ENCODE data around the gene UBE4A.

Gene UBE4A, protein sequence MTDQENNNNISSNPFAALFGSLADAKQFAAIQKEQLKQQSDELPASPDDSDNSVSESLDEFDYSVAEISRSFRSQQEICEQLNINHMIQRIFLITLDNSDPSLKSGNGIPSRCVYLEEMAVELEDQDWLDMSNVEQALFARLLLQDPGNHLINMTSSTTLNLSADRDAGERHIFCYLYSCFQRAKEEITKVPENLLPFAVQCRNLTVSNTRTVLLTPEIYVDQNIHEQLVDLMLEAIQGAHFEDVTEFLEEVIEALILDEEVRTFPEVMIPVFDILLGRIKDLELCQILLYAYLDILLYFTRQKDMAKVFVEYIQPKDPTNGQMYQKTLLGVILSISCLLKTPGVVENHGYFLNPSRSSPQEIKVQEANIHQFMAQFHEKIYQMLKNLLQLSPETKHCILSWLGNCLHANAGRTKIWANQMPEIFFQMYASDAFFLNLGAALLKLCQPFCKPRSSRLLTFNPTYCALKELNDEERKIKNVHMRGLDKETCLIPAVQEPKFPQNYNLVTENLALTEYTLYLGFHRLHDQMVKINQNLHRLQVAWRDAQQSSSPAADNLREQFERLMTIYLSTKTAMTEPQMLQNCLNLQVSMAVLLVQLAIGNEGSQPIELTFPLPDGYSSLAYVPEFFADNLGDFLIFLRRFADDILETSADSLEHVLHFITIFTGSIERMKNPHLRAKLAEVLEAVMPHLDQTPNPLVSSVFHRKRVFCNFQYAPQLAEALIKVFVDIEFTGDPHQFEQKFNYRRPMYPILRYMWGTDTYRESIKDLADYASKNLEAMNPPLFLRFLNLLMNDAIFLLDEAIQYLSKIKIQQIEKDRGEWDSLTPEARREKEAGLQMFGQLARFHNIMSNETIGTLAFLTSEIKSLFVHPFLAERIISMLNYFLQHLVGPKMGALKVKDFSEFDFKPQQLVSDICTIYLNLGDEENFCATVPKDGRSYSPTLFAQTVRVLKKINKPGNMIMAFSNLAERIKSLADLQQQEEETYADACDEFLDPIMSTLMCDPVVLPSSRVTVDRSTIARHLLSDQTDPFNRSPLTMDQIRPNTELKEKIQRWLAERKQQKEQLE

DNA sequence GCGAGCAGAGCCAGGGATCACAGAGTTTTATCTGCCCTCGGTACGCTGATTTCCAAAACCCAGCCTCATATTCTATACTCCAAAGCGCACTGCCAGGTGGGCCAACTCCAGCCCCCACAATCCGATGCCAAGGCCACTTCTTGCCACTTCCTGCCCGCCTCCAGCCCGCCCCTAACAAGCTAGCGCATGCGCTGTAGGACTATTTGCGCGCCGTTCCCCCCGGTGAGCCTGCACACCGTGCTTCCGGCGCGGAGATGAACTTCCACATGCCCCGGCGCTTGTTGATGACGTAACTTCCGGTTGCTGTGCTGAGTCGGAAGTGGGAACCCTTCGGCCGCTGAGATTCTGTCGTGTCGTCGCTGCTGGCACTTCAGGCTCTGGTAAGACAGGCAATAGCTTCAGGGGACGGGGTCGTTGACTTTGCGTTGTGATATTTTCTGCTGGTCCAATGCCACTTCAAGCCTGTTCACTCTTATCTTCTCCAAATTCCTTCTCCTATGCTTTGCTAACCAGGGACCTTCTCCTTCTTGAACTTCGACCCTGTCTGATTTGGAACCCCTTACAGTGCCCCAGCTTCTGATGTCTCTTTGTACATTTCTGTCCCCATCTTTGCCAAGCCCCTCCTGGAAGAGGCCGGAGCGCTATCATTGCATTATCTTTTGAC, at the start of gene UBE4A:
Gene UBE4A, plus strand, starts transcription at position 306 of the 664 bp plus-strand sequence. CDS start 5,481 bp downstream, outside the sequence.
- DNase-seq = peak; percentile 99

DNA sequence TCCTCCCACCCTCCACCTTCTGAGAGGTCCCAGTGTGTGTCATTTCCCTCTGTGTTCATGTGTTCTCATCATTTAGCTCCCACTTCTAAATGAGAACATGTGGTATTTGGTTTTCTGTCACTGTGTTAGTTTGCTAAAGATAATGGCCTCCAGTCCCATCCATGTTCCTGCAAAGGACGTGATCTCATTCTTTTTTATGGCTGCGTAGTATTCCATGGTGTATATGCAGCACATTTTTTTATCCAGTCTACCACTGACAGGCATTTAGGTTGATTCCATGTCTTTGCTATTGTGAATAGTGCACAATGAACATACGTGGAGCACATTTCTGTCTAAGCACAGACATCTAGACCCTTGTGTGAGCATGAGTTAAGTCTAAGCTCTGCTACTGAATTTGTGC, 49.1 kb upstream of the UBE4A start:
- no peak for DNase-seq

DNA sequence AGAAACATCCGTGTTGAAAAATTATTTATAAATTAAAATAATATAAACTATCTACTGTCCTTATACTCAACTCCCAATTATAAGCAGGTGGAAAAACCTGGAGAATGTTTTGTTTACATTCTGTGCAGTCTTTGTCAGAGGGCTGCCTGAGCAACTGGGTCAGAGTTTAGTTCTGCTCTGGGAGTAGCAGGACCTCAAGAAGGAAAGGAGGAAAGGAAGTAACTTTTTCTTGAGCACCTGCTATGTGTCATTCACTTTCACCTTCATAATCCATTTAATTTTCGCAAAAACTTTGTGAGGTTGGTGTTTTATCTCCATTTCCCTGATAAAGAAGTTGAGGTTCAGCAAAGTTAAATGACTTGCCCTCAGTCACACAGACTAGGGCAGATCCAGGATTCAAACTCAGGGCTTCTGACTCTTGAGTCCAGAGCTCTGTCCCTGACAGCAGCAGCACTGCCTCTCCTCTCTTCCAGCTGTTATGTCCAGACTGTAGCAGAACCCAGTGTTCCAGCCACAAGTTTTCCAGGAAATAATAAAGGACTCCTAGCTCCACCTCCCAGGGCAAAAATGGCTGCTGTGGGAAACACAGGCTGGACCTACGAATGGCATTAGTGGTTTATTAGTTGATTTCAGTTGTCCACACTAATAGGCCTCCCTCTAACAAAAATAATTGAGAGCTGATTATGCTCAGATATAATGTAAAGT, 48.5 kb upstream of the UBE4A start:
- no peak for DNase-seq

DNA sequence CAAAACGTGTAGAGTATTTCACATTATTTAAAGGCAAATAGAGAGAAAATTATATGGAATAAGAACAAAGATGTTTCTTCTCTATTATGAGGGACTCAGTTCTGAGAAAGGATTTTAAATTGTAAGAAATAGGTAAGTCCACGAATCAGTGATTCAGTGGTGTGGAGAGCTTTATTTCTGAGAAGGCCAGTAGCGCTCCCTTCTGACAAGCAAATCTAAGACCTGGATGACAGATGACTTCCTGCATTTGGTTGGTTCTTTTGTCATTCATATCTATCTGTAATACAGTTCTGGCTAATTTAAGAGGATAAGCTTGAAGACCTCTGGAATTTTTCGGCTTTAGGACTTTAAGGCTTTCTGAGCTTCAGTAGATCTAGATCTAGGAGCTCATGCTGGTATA, 47.9 kb upstream of the UBE4A start:
- peak; percentile 44 for DNase-seq

DNA sequence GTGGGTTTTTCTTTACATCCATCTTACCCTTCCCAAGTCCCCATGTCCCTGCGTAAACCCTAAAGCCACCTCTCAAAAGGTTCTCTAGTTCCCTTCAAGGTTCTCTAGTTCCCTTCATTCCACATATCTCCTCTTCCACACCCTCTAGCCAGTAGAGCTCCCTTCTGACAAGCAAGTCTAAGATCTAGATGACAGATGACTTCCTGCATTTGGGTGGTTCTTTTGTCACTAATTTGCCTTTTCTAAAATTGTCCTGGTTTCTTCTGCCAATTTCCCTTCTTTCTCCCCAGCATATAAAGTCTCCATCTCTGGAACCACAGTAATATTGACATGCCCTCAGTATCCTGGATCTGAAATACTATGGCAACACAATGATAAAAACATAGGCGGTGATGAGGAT, 47.1 kb upstream of the UBE4A start:
- no peak for DNase-seq

DNA sequence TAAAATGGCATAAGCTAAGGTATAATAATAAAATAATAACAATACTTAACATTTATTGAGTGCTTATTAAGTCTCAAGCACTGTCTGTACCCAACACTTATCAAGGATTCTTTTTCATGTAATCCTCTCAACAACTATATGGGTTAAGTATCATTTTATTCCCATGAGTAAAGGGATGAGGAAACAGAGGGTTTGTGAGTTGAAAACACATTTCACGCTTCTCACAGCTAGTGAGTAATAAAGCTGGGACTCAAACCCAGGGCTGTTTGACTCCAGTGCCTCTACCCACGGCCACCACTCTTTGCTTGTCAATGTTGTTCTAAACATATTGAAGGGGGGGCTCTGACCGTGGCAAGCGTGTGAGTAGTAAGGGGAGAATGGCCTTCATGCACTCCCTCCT, 46.2 kb upstream of the UBE4A start:
- DNase-seq = no peak

DNA sequence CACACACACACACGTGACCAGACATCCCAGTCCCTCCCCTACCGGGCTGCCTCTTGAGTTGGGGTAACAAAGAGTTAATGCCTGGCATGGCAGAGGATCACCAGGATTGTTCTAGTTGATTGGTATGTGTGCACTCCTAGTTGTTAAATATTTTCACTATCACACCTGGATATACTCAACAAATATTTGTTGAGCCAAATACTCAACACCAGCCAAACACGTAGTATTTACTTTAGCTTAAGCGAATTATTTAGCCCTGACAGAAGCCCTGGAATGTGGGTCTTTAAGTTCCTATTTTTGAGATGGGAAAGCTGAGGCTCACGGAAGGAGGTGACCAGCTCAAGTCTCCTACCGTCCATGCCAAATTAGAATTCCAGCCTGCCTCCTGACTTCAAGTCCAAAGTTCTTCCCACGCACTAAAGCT, 44.4 kb upstream of the UBE4A start:
- no peak for DNase-seq

DNA sequence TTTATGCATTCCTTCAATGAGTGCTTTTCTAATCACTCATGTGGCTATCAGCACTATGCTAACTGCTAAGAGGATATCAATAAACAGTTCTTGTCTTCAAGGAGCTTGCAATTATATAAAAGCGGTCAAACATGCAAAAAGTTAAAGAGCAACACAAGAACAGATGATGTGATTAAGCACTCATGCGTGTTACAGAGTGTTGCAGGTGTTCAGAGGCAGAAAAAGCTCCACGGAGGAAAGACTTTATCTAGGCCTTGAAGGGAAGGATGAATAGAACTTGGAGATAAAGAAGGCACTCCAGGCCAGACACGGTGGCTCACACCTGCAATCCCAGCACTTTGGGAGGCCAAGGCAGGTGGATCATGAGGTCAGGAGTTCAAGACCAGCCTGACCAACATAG, 41.3 kb upstream of the UBE4A start:
- no peak for DNase-seq

DNA sequence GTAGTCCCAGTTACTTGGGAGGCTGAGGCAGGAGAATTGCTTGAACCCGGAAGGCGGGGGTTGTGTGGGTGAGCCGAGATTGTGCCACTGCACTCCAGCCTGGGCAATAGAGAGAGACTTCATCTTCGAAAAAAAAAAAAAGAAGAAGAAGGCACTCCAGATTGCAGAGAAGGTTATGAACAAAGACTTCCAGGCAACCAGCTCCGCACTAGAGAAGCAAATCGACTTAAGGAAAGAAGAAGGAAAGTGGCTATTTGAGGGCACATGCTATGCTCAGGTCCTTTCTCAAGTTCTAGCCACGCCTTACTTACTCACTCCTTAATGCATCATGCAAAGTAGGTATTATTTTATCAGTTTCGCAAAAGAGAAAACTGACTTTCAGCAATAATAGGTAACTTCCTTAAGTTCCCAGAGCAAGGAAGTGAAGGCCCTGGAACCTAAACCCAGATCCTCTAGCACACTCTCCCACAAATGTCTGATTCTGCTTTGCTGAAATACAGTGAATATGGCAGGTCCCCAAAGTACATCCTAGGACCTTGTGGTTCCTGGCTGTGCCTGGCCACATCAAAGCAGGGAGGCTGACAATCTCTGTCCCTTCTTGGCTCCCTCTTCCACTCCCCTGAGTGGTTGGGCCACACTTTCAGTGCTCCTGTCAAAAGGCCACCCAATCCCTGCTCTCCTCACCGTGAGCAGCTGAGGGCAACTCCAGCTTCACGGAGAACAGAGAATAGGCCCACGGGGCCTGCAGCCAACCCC, 40.6 kb upstream of the UBE4A start:
- DNase-seq = peak; percentile 59

DNA sequence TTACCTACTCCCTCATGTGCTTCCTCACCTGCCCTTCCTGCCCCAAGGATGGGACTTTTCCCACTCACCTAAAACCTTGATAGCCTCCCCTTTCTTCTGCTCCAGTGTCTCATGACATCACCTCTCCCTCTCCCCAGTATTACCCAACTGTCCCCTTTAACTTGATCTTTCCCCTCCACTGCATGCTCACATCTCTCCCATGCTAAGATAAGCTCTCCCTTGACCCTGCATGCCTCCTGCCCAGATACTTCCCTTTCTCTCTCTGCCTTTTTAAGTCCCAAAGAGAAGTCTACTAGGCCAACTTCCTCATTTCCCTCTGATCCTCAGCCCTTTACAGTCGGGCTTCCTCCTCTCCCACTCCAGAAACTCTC, 40.1 kb upstream of the UBE4A start:
- DNase-seq = peak; percentile 94

DNA sequence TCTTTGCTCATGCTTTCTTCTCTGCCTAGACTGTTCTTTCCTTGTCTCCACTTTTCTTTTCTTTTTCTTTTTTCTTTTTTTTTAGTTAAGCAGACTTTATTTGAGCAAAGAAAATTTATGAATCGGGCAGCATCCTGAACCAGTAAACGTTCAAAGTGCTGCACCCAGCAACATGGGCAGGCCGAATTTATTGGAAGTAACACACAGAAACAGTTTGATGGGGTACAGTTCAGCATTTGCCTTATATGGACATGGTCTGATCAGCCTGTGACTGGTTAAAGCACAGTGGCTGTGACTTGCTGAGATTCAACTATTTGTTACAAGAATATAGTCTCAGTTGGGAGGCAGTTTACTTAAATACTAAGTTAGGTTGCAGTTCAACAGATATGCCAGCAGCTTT, 38.9 kb upstream of the UBE4A start:
- no peak for DNase-seq

DNA sequence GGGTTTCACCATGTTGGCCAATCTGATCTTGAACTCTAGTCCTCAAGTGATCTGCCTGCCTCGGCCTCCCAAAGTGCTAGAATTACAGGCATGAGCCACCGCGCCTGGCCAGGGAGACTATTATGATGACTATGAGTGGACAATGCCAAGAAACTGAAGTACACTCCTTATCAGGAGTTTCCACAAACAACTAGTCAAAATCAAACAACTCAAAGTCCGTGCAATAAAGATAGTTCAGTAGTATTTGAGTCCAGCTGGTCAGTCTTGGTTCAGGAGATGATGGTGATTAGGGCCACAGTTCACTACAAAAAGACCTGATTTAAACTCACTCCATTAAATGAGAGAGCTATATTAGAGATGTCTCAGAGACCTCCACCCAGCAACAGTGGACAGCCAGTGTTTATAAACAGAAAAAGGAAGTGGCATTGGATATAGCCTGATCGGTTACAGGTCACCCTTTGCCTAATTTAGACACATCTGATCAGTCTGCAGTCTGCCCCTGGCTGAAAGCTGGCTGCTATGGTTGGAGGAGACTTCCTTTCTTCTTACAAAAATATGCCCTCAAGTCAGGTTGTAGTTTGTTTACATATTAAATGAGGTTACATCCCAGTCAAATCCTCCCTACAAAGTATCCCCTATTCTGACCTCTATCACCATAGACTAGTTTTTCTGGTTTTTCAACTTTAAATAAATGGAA, 37.9 kb upstream of the UBE4A start:
- DNase-seq = peak; percentile 75

DNA sequence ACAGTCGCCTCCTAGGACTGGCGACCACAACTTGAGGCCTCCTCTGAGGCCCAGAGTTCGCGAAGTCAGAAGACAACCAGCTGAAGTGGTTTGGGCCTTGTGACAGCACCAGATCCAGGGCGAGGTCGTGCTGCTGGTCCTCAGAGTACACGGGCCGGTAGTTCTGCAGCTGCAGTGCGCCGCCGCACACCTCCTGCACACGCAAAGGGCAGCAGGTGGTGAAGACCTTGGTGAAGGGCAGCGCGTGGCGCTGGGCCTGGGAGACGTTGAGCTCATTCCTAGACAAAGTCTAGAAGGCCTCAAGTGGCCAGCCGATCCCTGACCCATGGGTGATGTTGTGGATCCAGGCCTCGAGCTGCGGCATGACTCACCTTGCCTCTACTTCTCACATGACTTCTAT, 36.7 kb upstream of the UBE4A start:
- DNase-seq = no peak

DNA sequence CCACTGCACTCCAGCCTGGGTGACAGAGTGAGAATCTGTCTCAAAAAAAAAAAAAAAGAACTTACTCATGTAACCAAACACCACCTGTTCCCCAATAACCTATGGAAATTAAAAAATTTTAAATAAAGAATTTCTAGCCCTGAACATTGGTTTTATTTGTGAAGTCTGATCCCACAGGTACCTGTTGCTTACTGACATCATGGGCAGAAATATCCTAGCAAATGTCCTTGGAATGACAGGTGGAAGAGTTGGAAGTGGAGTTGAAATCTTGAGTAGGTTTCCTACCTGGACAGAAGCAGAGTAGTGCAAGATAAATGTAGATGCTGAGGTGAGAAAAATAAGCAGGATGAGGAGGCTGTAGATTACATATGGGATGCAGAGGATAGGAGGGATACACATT, 34.1 kb upstream of the UBE4A start:
- no peak for DNase-seq

DNA sequence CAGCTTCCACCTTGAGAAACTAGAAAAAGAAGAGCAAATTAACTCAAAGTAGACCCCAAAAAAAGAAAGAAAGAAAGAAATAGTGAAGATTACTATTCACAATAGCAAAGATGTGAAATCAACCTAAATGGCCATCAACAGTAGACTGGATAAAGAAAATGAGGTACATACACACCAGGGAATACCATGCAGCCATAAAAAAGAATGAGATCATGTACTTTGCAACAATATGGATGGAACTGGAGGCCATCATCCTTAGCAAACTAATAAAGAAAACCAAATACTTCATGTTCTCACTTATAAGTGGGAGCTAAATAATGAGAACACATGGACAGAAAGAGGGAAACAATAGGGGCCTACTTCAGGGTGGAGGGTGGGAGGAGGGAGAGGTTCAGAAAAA, 30.7 kb upstream of the UBE4A start:
- no peak for DNase-seq

DNA sequence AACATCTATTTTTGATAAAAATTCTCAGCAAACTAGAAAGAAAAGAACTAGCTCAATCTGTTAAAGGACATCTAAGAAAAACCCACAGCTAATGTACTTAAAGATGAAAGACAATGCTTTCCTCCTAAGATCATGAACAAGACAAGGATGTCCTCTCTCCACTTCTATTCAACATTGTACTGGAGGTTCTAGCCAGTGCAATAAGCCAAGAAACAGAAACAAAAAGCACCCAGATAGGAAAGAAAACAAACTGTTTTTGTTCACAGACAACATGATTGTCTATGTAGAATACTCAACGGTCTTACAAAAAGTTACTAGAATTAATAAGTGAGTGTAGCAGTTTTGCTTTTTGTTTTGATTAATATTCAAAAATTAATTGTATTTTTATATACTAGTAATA, 24.7 kb upstream of the UBE4A start:
- peak; percentile 36 for DNase-seq

DNA sequence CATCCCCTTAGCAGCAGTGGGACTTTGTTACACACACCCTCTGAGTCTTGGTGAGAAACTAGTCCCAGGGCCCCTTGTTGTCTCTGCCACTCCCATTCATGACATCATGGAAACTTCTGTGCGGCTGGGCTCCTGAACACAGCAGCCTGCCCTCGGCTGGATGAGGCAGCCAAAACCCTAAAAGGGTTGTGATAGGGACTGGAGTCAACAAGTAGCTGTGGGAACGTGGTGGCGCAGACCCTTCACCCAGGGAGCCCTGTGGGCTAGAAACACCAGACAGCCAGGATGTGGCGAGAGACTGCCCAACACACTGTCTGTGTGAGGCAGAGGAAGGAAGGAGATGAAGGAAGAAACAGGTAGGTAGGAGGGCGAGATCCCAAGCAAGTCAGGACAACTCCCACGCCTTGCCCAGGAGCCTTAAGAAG, 20.8 kb upstream of the UBE4A start:
- peak; percentile 88 for DNase-seq

DNA sequence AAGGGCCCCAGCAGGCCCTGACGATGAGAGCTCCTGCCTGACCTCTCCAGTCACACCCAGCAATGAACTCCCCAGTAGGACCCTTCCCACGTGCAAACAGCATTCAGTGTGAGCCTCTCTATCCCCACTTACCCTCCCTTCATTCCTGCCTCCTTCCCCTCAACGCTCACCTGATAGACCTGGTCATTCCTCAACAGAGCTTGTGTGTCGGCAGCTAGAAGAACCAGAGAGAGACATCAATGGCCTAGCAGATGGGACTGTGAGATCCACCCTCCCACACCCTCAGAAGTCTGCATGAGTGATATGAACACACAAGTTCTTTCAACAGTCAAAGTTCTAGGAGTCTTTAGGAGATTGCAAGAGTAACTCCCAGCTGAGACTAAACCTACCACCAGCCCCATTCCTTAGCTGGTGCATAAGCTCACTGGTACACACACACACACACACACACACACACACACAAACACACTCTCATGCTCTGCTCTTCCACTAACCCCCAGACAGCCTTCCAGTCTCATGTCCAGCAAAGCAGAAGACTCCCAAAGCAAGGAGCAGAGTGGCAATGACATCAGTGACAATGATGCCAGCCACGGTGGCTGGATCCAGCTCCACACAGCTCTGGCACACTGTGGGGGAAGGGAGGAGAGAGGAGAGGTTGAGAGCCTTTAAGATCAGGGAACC, 20.0 kb upstream of the UBE4A start:
- no peak for DNase-seq

DNA sequence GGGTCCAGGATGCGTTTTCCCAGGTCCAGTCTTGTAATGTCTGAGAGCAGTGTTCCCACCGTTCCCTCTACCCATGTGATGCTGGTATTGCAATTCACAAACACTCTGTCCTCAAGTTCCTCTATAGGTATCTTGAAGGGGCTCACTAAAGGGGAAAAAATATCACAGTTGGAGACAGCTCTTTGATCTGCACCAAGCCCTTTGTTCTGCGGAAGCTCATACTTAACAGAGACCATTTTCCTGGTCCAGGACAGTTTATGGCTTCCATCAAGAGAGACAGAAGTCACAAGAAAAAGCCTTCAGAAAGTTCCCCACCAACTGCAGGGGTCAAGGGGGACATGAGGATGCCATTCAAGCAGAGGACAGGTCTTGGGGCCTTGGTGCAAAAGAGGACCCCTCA, 19.0 kb upstream of the UBE4A start:
- no peak for DNase-seq

DNA sequence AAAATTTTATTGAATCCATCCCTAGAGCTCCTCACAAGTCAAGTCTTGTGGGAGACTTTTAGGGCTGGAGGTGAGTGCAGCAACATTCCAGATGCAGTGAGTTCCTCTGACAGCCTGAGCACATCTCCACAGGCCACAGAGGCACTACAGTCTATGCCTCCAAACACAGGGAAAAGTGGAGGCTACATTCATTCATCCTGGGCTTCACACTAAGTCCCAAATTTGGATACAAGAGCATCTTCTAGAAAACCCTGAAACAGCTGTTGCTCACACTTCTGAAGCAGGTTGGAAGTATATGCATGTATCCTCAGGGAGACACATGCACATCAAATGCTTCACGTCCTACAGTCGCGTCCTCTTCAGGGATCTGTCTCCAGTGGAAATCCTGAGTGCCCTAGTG, 18.1 kb upstream of the UBE4A start:
- no peak for DNase-seq
